T-cell (primary cell): ENCODE data around the gene GPAT3. TPM values are rescaled to one million over a fixed set of nuclear protein-coding genes. Genes with fewer than 3 reads are reported as not detected.

Experiments
- ATAC-seq, 4 experiments: fragments of 200-7000 bp in 3 of 4; fragments of 150-1000 bp in 1 of 4; cut with Tn5 transposase; replicated peaks in 1 of 4; 1 replicate in 3 of 4; 2 replicates in 1 of 4; pipeline ENCODE4 v1.10.0; 2021; ENCODE audit warnings: moderate library complexity in 3 of 4, mild to moderate bottlenecking in 2 of 4, moderate number of reproducible peaks in 1 of 4
- CTCF ChIA-PET, 2 donors: fragments of 300-600 bp; sonication (Branson Sonifier 250); formaldehyde crosslinking; loops; one replicate each; lab custom pipeline; 2022; ENCODE audit warnings: antibody characterized with exemption in 2 of 2; lab: Charles Lee
- POLR2A ChIA-PET, 2 donors: fragments of 300-600 bp; sonication (Branson Sonifier 250); formaldehyde crosslinking; loops; one replicate each; lab custom pipeline; 2022; ENCODE audit warnings: antibody characterized with exemption in 2 of 2; lab: Charles Lee
- DNase-seq, 35 experiments: peaks; one replicate each; pipeline versions ENCODE4 v3.0.0 to v3.0.0-alpha.2; 2013 to 2023
- H3K27ac ChIP-seq: one replicate; pipeline ENCODE4 v1.5.1; 2013; ENCODE audit warnings: low read length
- H3K27me3 ChIP-seq, 2 experiments: replicated peaks in 1 of 2; 1 replicate in 1 of 2; 2 replicates in 1 of 2; pipeline versions ENCODE4 v1.6.1 to v1.7.0; 2013; ENCODE audit warnings: low read length in 1 of 2, mixed read lengths in 1 of 2; ENCODE audit not compliant: control insufficient read depth in 2 of 2, insufficient read depth in 2 of 2; ENCODE audit errors: extremely low read depth in 1 of 2
- H3K36me3 ChIP-seq, 2 donors: 1 replicate in 1 of 2; 2 replicates in 1 of 2; pipeline versions ENCODE4 v1.6.1 to v1.7.0; 2013; ENCODE audit warnings: low read length in 1 of 2; ENCODE audit not compliant: control insufficient read depth in 2 of 2, insufficient read depth in 1 of 2; ENCODE audit errors: extremely low read depth in 1 of 2
- H3K4me1 ChIP-seq, 2 experiments: 1 replicate in 1 of 2; 2 replicates in 1 of 2; pipeline versions ENCODE4 v1.6.1 to v1.7.0; 2013; ENCODE audit warnings: low read length in 2 of 2, mixed read lengths in 1 of 2; ENCODE audit not compliant: insufficient read depth in 2 of 2, control insufficient read depth in 1 of 2; ENCODE audit errors: extremely low read depth in 1 of 2
- H3K4me3 ChIP-seq, 2 donors: 1 replicate in 1 of 2; 2 replicates in 1 of 2; pipeline versions ENCODE4 v1.5.1 to v1.7.0; 2013; ENCODE audit warnings: mild to moderate bottlenecking in 2 of 2, low read length in 1 of 2, moderate library complexity in 1 of 2; ENCODE audit not compliant: control insufficient read depth in 1 of 2; ENCODE audit errors: extremely low read depth in 1 of 2
- H3K9me3 ChIP-seq: 2 replicates; pipeline ENCODE4 v1.7.0; 2013
- H3K27ac Mint-ChIP-seq, 2 donors: one replicate each; pipeline ENCODE4 v1.8.0; 2020 to 2021; ENCODE audit warnings: mild to moderate bottlenecking in 2 of 2, mixed read lengths in 2 of 2
- H3K27me3 Mint-ChIP-seq, 2 donors: one replicate each; pipeline ENCODE4 v1.8.0; 2021 to 2022; ENCODE audit warnings: mixed read lengths in 2 of 2
- H3K36me3 Mint-ChIP-seq: one replicate; pipeline ENCODE4 v1.8.0; 2021; ENCODE audit warnings: mixed read lengths
- H3K4me1 Mint-ChIP-seq, 3 donors: one replicate each; pipeline ENCODE4 v1.8.0; 2020 to 2022; ENCODE audit warnings: mixed read lengths in 3 of 3, mild to moderate bottlenecking in 1 of 3
- H3K4me3 Mint-ChIP-seq, 3 donors: one replicate each; pipeline ENCODE4 v1.8.0; 2020 to 2022; ENCODE audit warnings: mild to moderate bottlenecking in 3 of 3, mixed read lengths in 3 of 3, moderate library complexity in 3 of 3
- H3K9me3 Mint-ChIP-seq, 3 donors: one replicate each; pipeline ENCODE4 v1.8.0; 2020 to 2022; ENCODE audit warnings: mixed read lengths in 3 of 3
- WGBS: methylation state at CpG from one replicate; pipeline ENCODE4 v1.1.5; 2013; ENCODE audit warnings: missing lambda C conversion rate; ENCODE audit not compliant: insufficient coverage; 5-methylcytosine and 5-hydroxymethylcytosine counted together
- total RNA-seq, 35 experiments: library from RNA in 6 of 35; stranded (reverse) in 6 of 35; fragments of 120-200 nt in 1 of 35; gene quantifications; one replicate each; pipeline versions ENCODE4 v1.2.1 to v1.2.4 and lab custom pipeline; 2013 to 2026

The GPAT3 gene
- total RNA-seq, 5 donors from 2014 or later (not counting 1 experiment from before 2014, with no cell fraction given), result 2.7 to 8.3 (median 6.1) TPM

GRCh38 chr4:83546786-83547185, 10.9 kb downstream of the GPAT3 start:
- no peaks in the 10 kb centered on the region for H3K27me3 ChIP-seq
- H3K27ac ChIP-seq, result no peak overlapping the region
- Mint-ChIP-seq H3K9me3 (no peaks in the 10 kb centered on the region), H3K36me3 (peaks cover 11% of the 10 kb centered on the region), H3K27ac (no peak overlapping the region), H3K27me3 (peaks cover 0 to 3% of the 10 kb centered on the region in 2 donors), H3K4me1 (peaks cover 0 to 9% (median 5%) of the 10 kb centered on the region in 3 donors), H3K4me3 (no peak overlapping the region)
- ATAC-seq (no peak), DNase-seq (no peak)
- POLR2A ChIA-PET, result no interaction called here
- 100% methylated on average over 2 of the region's 3 CpGs for WGBS
- no peaks in the 10 kb centered on the region for H3K4me1 ChIP-seq
- CTCF ChIA-PET, result interaction anchor here (0.7 to 0.9 kb wide), 2 partner anchors 98 to 760 kb away, joined by 4 to 6 read pairs; no protein-coding TSS in a partner anchor
- no peaks in the 10 kb centered on the region for H3K36me3 ChIP-seq
- no peaks in the 10 kb centered on the region for H3K9me3 ChIP-seq
- no peak overlapping the region for H3K4me3 ChIP-seq

- Mint-ChIP-seq H3K36me3 (peaks cover 11% of the 10 kb centered on the region), H3K4me1 (peaks cover 0 to 9% (median 5%) of the 10 kb centered on the region in 3 donors), H3K27me3 (peaks cover 0 to 3% of the 10 kb centered on the region in 2 donors), H3K9me3 (no peaks in the 10 kb centered on the region), H3K27ac (peak overlapping the region in 1 of 2 donors; percentile 48), H3K4me3 (no peak overlapping the region)
- CTCF ChIA-PET, result interaction anchor here (0.5 to 0.7 kb wide), 2 partner anchors 8 to 1632 kb away, joined by 3 to 4 read pairs; no protein-coding TSS in a partner anchor
- POLR2A ChIA-PET, result no interaction called here
- Histone ChIP-seq H3K9me3 (no peaks in the 10 kb centered on the region), H3K4me3 (no peak overlapping the region), H3K4me1 (no peaks in the 10 kb centered on the region), H3K36me3 (no peaks in the 10 kb centered on the region), H3K27ac (no peak overlapping the region), H3K27me3 (no peaks in the 10 kb centered on the region)
- DNase-seq (peak in 28 of 35 experiments; percentile 3 to 47 (median 20)), ATAC-seq (peak; percentile 39 to 98 (median 78))
- 25% methylated on average over 2 of the region's 7 CpGs for WGBS
Measured at GRCh38 chr4:83548151-83548905, 12.4 kb downstream of the GPAT3 start.

- CTCF ChIA-PET, result interaction anchor here in 1 of 2 donors (0.6 kb wide), 1 partner anchor 20 kb away, joined by 10 read pairs; no protein-coding TSS in a partner anchor
- Histone ChIP-seq H3K27ac (no peak overlapping the region), H3K36me3 (no peaks in the 10 kb centered on the region), H3K9me3 (no peaks in the 10 kb centered on the region), H3K27me3 (no peaks in the 10 kb centered on the region), H3K4me3 (no peak overlapping the region), H3K4me1 (no peaks in the 10 kb centered on the region)
- H3K4me1 Mint-ChIP-seq, result peaks cover 0 to 9% (median 5%) of the 10 kb centered on the region in 3 donors
- DNase-seq (no peak), ATAC-seq (no peak)
- no peak overlapping the region for H3K27ac Mint-ChIP-seq
- peaks cover 0 to 3% of the 10 kb centered on the region in 2 donors for H3K27me3 Mint-ChIP-seq
- POLR2A ChIA-PET, result no interaction called here
- no peaks in the 10 kb centered on the region for H3K9me3 Mint-ChIP-seq
- WGBS, result 57% methylated on average over 1 of the region's 3 CpGs
- H3K36me3 Mint-ChIP-seq, result peaks cover 6% of the 10 kb centered on the region
- no peak overlapping the region for H3K4me3 Mint-ChIP-seq
Measured at GRCh38 chr4:83552083-83552482, 16.2 kb downstream of the GPAT3 start.

- POLR2A ChIA-PET, result no interaction called here
- no peak overlapping the region for H3K4me3 ChIP-seq
- no peaks in the 10 kb centered on the region for H3K27me3 ChIP-seq
- no peaks in the 10 kb centered on the region for H3K9me3 ChIP-seq
- ATAC-seq (no peak), DNase-seq (no peak)
- no peaks in the 10 kb centered on the region for H3K4me1 ChIP-seq
- WGBS, result 60% methylated on average over 1 of the region's 2 CpGs
- Mint-ChIP-seq H3K27me3 (peaks cover 0 to 3% of the 10 kb centered on the region in 2 donors), H3K4me3 (no peak overlapping the region), H3K4me1 (peaks cover 0 to 9% (median 6%) of the 10 kb centered on the region in 3 donors), H3K9me3 (no peaks in the 10 kb centered on the region), H3K36me3 (peaks cover 3% of the 10 kb centered on the region), H3K27ac (no peak overlapping the region)
- no peaks in the 10 kb centered on the region for H3K36me3 ChIP-seq
- CTCF ChIA-PET, result interaction anchor here in 1 of 2 donors (0.5 kb wide), 1 partner anchor 485 kb away, joined by 6 read pairs; no protein-coding TSS in a partner anchor
- H3K27ac ChIP-seq, result no peak overlapping the region
Measured at GRCh38 chr4:83552924-83553323, 17.0 kb downstream of the GPAT3 start.

- peaks cover 0 to 15% (median 13%) of the 10 kb centered on the region in 3 donors for H3K4me1 Mint-ChIP-seq
- H3K27me3 ChIP-seq, result no peaks in the 10 kb centered on the region
- H3K9me3 Mint-ChIP-seq, result no peaks in the 10 kb centered on the region
- DNase-seq, result no peak
- H3K4me3 Mint-ChIP-seq, result no peak overlapping the region
- CTCF ChIA-PET, result no interaction called here
- no peaks in the 10 kb centered on the region for H3K4me1 ChIP-seq
- no peaks in the 10 kb centered on the region for H3K36me3 ChIP-seq
- no peaks in the 10 kb centered on the region for H3K27me3 Mint-ChIP-seq
- 100% methylated on average over 1 of the region's 3 CpGs for WGBS
- H3K27ac Mint-ChIP-seq, result no peak overlapping the region
- no peaks in the 10 kb centered on the region for H3K9me3 ChIP-seq
- H3K27ac ChIP-seq, result no peak overlapping the region
- POLR2A ChIA-PET, result no interaction called here
- ATAC-seq, result no peak
- H3K36me3 Mint-ChIP-seq, result peaks cover 3% of the 10 kb centered on the region
- no peak overlapping the region for H3K4me3 ChIP-seq
Measured at GRCh38 chr4:83556006-83556707, 20.2 kb downstream of the GPAT3 start.

- DNase-seq (no peak), ATAC-seq (no peak)
- no peak overlapping the region for H3K4me3 ChIP-seq
- no peaks in the 10 kb centered on the region for H3K36me3 ChIP-seq
- POLR2A ChIA-PET, result no interaction called here
- Mint-ChIP-seq H3K36me3 (peaks cover 3% of the 10 kb centered on the region), H3K4me1 (peaks cover 0 to 19% (median 17%) of the 10 kb centered on the region in 3 donors), H3K27me3 (no peaks in the 10 kb centered on the region), H3K9me3 (no peaks in the 10 kb centered on the region), H3K27ac (no peak overlapping the region), H3K4me3 (no peak overlapping the region)
- H3K9me3 ChIP-seq, result no peaks in the 10 kb centered on the region
- H3K27ac ChIP-seq, result no peak overlapping the region
- no peaks in the 10 kb centered on the region for H3K4me1 ChIP-seq
- H3K27me3 ChIP-seq, result no peaks in the 10 kb centered on the region
- no CpG with 5 or more reads among the region's 1 CpG for WGBS
- CTCF ChIA-PET, result no interaction called here
Measured at GRCh38 chr4:83556816-83557215, 20.9 kb downstream of the GPAT3 start.
